ENCODE measurements around the gene PIF1. TPM values are rescaled to one million over a fixed set of nuclear protein-coding genes. Genes with fewer than 3 reads are reported as not detected.

Gene PIF1
- total RNA-seq, 1 donor from 2014 or later, result 6.6 TPM

DNA sequence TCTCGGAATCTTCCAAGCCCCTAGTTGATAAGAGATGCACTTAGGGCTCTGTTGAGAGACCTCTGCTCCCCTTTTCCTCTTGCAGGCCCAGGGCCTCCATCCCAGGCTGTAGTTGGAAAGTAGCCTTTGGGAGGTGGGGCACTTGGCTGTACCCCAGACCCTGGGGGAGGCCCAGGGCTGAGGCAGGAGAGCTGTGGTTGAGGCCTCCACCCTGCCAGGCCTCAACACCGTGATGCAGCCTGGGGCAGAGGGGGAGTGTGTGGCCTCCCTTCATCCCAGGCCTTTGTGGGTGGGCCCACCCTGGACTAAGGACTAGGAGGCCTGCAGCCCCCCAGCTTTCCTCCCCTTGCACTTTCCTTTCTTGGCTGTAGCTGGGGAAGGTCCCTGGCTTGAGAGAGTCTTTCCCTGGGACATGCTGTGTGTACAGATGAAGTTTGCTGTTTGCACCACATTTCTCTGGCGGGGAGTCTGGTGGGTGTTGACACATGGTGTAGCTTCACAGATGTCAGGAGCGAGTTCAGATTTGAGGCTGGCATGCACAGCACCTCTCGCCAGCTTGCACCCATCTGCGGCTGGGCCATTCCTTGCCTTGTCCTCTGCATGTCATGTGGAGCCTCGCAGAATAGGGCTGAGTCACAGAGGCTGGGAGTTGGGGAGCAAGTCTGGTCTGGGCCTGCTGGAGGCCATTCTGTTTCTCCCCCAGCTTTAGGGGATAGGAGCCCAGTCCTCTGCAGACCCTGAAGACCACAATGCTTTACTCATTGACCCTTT is 29.9 kb upstream of the PIF1 start:
- peak overlapping the region; percentile 85 for H3K27ac ChIP-seq
- TF ChIP-seq POLR2A (IDR thresholded peaks at IDR 0.05) (no peak), POLR2AphosphoS5 (IDR thresholded peaks at IDR 0.05; ENCODE audit: insufficient read depth in 1 of 2, low read depth in 1 of 2) (no peak)
- TF ChIP-seq, protein P1, sequence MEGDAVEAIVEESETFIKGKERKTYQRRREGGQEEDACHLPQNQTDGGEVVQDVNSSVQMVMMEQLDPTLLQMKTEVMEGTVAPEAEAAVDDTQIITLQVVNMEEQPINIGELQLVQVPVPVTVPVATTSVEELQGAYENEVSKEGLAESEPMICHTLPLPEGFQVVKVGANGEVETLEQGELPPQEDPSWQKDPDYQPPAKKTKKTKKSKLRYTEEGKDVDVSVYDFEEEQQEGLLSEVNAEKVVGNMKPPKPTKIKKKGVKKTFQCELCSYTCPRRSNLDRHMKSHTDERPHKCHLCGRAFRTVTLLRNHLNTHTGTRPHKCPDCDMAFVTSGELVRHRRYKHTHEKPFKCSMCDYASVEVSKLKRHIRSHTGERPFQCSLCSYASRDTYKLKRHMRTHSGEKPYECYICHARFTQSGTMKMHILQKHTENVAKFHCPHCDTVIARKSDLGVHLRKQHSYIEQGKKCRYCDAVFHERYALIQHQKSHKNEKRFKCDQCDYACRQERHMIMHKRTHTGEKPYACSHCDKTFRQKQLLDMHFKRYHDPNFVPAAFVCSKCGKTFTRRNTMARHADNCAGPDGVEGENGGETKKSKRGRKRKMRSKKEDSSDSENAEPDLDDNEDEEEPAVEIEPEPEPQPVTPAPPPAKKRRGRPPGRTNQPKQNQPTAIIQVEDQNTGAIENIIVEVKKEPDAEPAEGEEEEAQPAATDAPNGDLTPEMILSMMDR (IDR thresholded peaks at IDR 0.05), result no peak
- no peak overlapping the region for H3K4me3 ChIP-seq
- peaks cover 95% of the 10 kb centered on the region for H3K4me1 ChIP-seq
- intact Hi-C loops (cut with DNase I), result no loop called here
- peaks cover 0 to 13% of the 10 kb centered on the region in 2 donors for H3K36me3 ChIP-seq
- H3K27me3 ChIP-seq, result no peaks in the 10 kb centered on the region
- no peak for DNase-seq (ENCODE audit: extremely low spot score in 2 of 2)
- no peaks in the 10 kb centered on the region for H3K9me3 ChIP-seq

DNA sequence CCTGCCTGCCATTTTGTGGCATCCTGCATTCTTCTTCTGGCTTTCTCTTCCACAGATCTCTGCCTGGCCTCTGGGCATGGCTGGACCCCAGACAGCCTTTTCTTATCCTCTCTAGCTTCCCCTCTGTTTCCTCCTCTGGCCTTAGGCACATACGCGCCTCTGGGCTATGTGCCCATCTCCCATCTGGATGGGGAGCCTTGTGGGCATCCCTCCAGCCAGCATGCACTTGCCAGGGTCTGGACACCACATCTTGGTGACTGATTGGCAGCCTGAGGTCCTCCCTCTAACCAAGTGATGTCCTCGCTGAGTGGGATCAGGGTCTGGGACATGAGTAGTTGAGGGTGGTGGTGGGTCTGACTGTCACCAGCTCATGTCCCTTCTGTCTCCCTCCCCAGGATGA is 29.1 kb upstream of the PIF1 start:
- H3K4me3 ChIP-seq, result no peak overlapping the region
- peaks cover 0 to 10% of the 10 kb centered on the region in 2 donors for H3K36me3 ChIP-seq
- H3K9me3 ChIP-seq, result no peaks in the 10 kb centered on the region
- intact Hi-C loops (cut with DNase I), result no loop called here
- TF ChIP-seq POLR2A (IDR thresholded peaks at IDR 0.05) (no peak), POLR2AphosphoS5 (IDR thresholded peaks at IDR 0.05; ENCODE audit: insufficient read depth in 1 of 2, low read depth in 1 of 2) (no peak)
- TF ChIP-seq, protein P1 (IDR thresholded peaks at IDR 0.05), result no peak
- H3K4me1 ChIP-seq, result peaks cover 93% of the 10 kb centered on the region
- no peak for DNase-seq (ENCODE audit: extremely low spot score in 2 of 2)
- peak overlapping the region; percentile 85 for H3K27ac ChIP-seq
- H3K27me3 ChIP-seq, result no peaks in the 10 kb centered on the region

- Histone ChIP-seq H3K9me3 (no peaks in the 10 kb centered on the region), H3K36me3 (peaks cover 0 to 12% of the 10 kb centered on the region in 2 donors), H3K4me3 (no peak overlapping the region), H3K4me1 (peaks cover 88% of the 10 kb centered on the region), H3K27ac (peak overlapping the region; percentile 85), H3K27me3 (no peaks in the 10 kb centered on the region)
- no peak for TF ChIP-seq POLR2AphosphoS5 (IDR thresholded peaks at IDR 0.05; ENCODE audit: insufficient read depth in 1 of 2, low read depth in 1 of 2)
- TF ChIP-seq, protein P1 (IDR thresholded peaks at IDR 0.05), result no peak
- no peak for TF ChIP-seq POLR2A (IDR thresholded peaks at IDR 0.05)
- no peak for DNase-seq (ENCODE audit: extremely low spot score in 2 of 2)
- intact Hi-C loops (cut with DNase I), result no loop called here
These were observed 28.6 kb upstream of the PIF1 start for GRCh38 chr15:64854041-64854440.

DNA sequence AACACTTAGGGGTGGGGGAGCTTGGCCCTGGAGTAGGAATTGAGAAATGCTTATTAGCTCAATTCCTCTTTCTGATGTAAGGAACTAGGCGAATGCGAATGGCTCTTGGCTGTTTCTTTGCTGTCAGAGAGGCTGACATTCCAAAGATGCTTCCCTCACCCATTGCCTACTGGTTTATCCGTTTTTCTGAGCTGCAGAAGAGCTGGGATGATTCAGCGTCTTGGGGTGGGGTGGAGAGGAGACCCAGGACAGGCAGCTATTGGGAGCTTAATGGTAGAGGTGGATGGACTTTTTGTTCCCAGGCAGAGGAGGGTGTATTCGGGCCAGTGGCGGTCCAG is 26.0 kb upstream of the PIF1 start:
- no peak overlapping the region for H3K4me3 ChIP-seq
- TF ChIP-seq, protein P1 (IDR thresholded peaks at IDR 0.05), result no peak
- TF ChIP-seq POLR2A (IDR thresholded peaks at IDR 0.05) (peak in 1 of 2 donors; percentile 22), POLR2AphosphoS5 (IDR thresholded peaks at IDR 0.05; ENCODE audit: insufficient read depth in 1 of 2, low read depth in 1 of 2) (peak in 1 of 2 donors; percentile 13)
- no peaks in the 10 kb centered on the region for H3K9me3 ChIP-seq
- peaks cover 0 to 24% of the 10 kb centered on the region in 2 donors for H3K36me3 ChIP-seq
- H3K27ac ChIP-seq, result peak overlapping the region; percentile 83
- no peak for DNase-seq (ENCODE audit: extremely low spot score in 2 of 2)
- H3K4me1 ChIP-seq, result peaks cover 85% of the 10 kb centered on the region
- intact Hi-C loops (cut with DNase I), result no loop called here
- no peaks in the 10 kb centered on the region for H3K27me3 ChIP-seq

GRCh38 chr15:64850778-64851502 is 25.5 kb upstream of the PIF1 start:
- DNase-seq (ENCODE audit: extremely low spot score in 2 of 2), result no peak
- H3K36me3 ChIP-seq, result peaks cover 0 to 24% of the 10 kb centered on the region in 2 donors
- H3K4me3 ChIP-seq, result no peak overlapping the region
- no peaks in the 10 kb centered on the region for H3K27me3 ChIP-seq
- H3K27ac ChIP-seq, result peak overlapping the region; percentile 83
- H3K4me1 ChIP-seq, result peaks cover 85% of the 10 kb centered on the region
- TF ChIP-seq, protein P1 (IDR thresholded peaks at IDR 0.05), result no peak
- TF ChIP-seq POLR2A (IDR thresholded peaks at IDR 0.05), result no peak
- no peak for TF ChIP-seq POLR2AphosphoS5 (IDR thresholded peaks at IDR 0.05; ENCODE audit: insufficient read depth in 1 of 2, low read depth in 1 of 2)
- no peaks in the 10 kb centered on the region for H3K9me3 ChIP-seq
- intact Hi-C loops (cut with DNase I), result no loop called here

Measured in vagina (tissue), 2 donors.